A673 (cell line): Measurements from ENCODE around the gene TTLL7.

Experiments used
- EZH2 ChIP-seq: fragments of 200-600 bp; sonication (generic); IDR thresholded peaks from 2 replicates; pipeline ENCODE4 v1.6.1; 2017; ENCODE audit warnings: borderline replicate concordance, low read depth, mild to moderate bottlenecking, mixed read lengths, antibody characterized with exemption, low read length; ENCODE audit not compliant: poor library complexity, severe bottlenecking
- TF ChIP-seq, protein P1 (sequence below): fragments of 300-800, 200-600 bp; sonication (generic); conservative IDR thresholded peaks from 2 replicates; pipeline ENCODE4 v1.5.1; 2017; ENCODE audit warnings: low read depth, mild to moderate bottlenecking, antibody characterized with exemption, low read length, moderate library complexity, mixed read lengths

DNA sequence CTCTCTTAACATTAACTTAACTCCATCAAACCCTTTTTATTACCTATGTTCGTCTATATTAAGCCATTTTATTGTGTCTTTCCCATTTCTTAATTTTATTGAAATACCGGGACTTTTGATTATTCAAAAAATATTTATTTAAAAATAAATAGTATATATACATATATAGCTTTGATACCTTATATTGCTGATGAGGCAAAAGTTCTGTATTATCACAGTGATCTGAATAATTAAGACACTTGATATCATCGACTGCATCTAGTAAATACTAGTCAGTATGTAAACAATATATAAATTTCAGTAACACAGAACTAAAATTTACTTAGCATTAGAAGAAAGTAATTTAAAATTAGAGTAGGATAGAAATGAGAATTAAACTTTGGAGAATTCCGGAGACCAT is 22.0 kb downstream of the TTLL7 start:
- TF ChIP-seq, protein P1, sequence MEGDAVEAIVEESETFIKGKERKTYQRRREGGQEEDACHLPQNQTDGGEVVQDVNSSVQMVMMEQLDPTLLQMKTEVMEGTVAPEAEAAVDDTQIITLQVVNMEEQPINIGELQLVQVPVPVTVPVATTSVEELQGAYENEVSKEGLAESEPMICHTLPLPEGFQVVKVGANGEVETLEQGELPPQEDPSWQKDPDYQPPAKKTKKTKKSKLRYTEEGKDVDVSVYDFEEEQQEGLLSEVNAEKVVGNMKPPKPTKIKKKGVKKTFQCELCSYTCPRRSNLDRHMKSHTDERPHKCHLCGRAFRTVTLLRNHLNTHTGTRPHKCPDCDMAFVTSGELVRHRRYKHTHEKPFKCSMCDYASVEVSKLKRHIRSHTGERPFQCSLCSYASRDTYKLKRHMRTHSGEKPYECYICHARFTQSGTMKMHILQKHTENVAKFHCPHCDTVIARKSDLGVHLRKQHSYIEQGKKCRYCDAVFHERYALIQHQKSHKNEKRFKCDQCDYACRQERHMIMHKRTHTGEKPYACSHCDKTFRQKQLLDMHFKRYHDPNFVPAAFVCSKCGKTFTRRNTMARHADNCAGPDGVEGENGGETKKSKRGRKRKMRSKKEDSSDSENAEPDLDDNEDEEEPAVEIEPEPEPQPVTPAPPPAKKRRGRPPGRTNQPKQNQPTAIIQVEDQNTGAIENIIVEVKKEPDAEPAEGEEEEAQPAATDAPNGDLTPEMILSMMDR, result no peak
- no peak for TF ChIP-seq EZH2
